Left kidney (tissue), 8 donors: ENCODE measurements around the gene LNPEP. TPM values are rescaled to one million over a fixed set of nuclear protein-coding genes. Genes with fewer than 3 reads are reported as not detected.
A peak's percentile ranks its signal among the peaks of the same experiment; 100 is the strongest.

Source experiments
- DNase-seq: peaks from one replicate; pipeline ENCODE4 v3.0.0-alpha.2; 2013
- long read RNA-seq, 8 donors: transcript quantifications; one replicate each; lab custom pipeline, GENCODE V29; 2026
- polyA plus RNA-seq: library from polyadenylated mRNA; unstranded; fragments of 120-200 nt; gene quantifications from one replicate; pipeline ENCODE4 v1.2.1, GENCODE V29; 2013; ENCODE audit not compliant: insufficient read length

The LNPEP gene
- polyA plus RNA-seq, result 33.6 TPM
- long read RNA-seq, donor 1, result 0 reads
- long read RNA-seq, donor 2, full-length matches to known transcripts, result 2 of 2 reads
- long read RNA-seq, donor 2, partial matches to known transcripts, result 0 of 2 reads
- long read RNA-seq, donor 2, other reads (novel, unspliced or antisense), result 0 of 2 reads
- long read RNA-seq, donor 3, result 0 reads
- long read RNA-seq, donor 4, result 0 reads
- long read RNA-seq, donor 5, result 0 reads
- long read RNA-seq, donor 6, result 0 reads
- long read RNA-seq, donor 7, result 0 reads
- long read RNA-seq, donor 8, full-length matches to known transcripts, result 2 of 2 reads
- long read RNA-seq, donor 8, partial matches to known transcripts, result 0 of 2 reads
- long read RNA-seq, donor 8, other reads (novel, unspliced or antisense), result 0 of 2 reads

GRCh38 chr5:96935559-96936430, at the start of gene LNPEP:
Gene LNPEP, plus strand, starts transcription at chr5:96936080. Its CDS starts 76 bp downstream, at chr5:96936156.
- peak; percentile 95 for DNase-seq

GRCh38 chr5:96893342-96893741, 42.5 kb upstream of the LNPEP start:
- no peak for DNase-seq

- no peak for DNase-seq
Observed at GRCh38 chr5:96896276-96896675, 39.6 kb upstream of the LNPEP start.

GRCh38 chr5:96896806-96897205, 39.1 kb upstream of the LNPEP start:
- no peak for DNase-seq

- no peak for DNase-seq
Observed at GRCh38 chr5:96901384-96901783, 34.5 kb upstream of the LNPEP start.

GRCh38 chr5:96901841-96902240, 34.0 kb upstream of the LNPEP start:
- DNase-seq, result no peak

- DNase-seq, result no peak
Observed at GRCh38 chr5:96902876-96903275, 33.0 kb upstream of the LNPEP start.

- no peak for DNase-seq
Observed at GRCh38 chr5:96903300-96903699, 32.6 kb upstream of the LNPEP start.

GRCh38 chr5:96904054-96904931, 31.6 kb upstream of the LNPEP start:
- no peak for DNase-seq

GRCh38 chr5:96905864-96906263, 30.0 kb upstream of the LNPEP start:
- no peak for DNase-seq

- DNase-seq, result no peak
Observed at GRCh38 chr5:96909003-96909402, 26.9 kb upstream of the LNPEP start.

GRCh38 chr5:96909435-96909834, 26.4 kb upstream of the LNPEP start:
- no peak for DNase-seq

GRCh38 chr5:96911139-96911538, 24.7 kb upstream of the LNPEP start:
- no peak for DNase-seq

- DNase-seq, result no peak
Observed at GRCh38 chr5:96913233-96913632, 22.6 kb upstream of the LNPEP start.

GRCh38 chr5:96919754-96920197, 16.1 kb upstream of the LNPEP start:
- no peak for DNase-seq

GRCh38 chr5:96920744-96921355, 15.0 kb upstream of the LNPEP start:
- no peak for DNase-seq

GRCh38 chr5:96922499-96923244, 13.2 kb upstream of the LNPEP start:
- DNase-seq, result no peak

GRCh38 chr5:96924016-96924443, 11.8 kb upstream of the LNPEP start:
- no peak for DNase-seq

GRCh38 chr5:96926276-96926675, 9.6 kb upstream of the LNPEP start:
- DNase-seq, result no peak

GRCh38 chr5:96927008-96927407, 8.9 kb upstream of the LNPEP start:
- no peak for DNase-seq
